Endothelial cell of umbilical vein (primary cell): ENCODE measurements around the gene ATXN1L. TPM values are rescaled to one million over a fixed set of nuclear protein-coding genes. Genes with fewer than 3 reads are reported as not detected.

Experiments used
- BruUV-seq: library from RNA; stranded (reverse); fragments of 400-500 nt; replicated peaks from 2 replicates; lab custom pipeline; 2021; lab: Mats Ljungman, UMichigan
- CTCF ChIA-PET: fragments of 300-600, 350-600 bp; sonication (Branson Sonifier 250); formaldehyde crosslinking; loops from one replicate; lab custom pipeline; 2021; ENCODE audit warnings: antibody characterized with exemption, inconsistent platforms; lab: Charles Lee
- POLR2A ChIA-PET: fragments of 300-600, 350-600 bp; sonication (Branson Sonifier 250); formaldehyde crosslinking; loops from one replicate; lab custom pipeline; 2021; ENCODE audit warnings: antibody characterized with exemption, inconsistent platforms; lab: Charles Lee
- DNase-seq: peaks from one replicate; pipeline ENCODE4 v3.0.0-alpha.2; 2011; ENCODE audit warnings: low read depth, low spot score
- FAIRE-seq: peaks from 2 replicates; lab custom pipeline; 2011; peaks lifted over from hg19 to GRCh38; lab: Jason Lieb, UNC
- H2AFZ ChIP-seq: 2 replicates; pipeline ENCODE4 v1.6.0; 2012; ENCODE audit warnings: low read depth, low read length, control low read depth, inconsistent platforms
- H3K27ac ChIP-seq: 2 replicates; pipeline ENCODE4 v1.5.1; 2011; ENCODE audit warnings: low read depth, mild to moderate bottlenecking, control low read depth, low read length, moderate library complexity; ENCODE audit not compliant: insufficient read depth
- H3K27me3 ChIP-seq, 2 experiments: 2 replicates each; pipeline versions ENCODE4 v1.6.0 to v1.6.1; 2011; ENCODE audit warnings: low read length in 2 of 2, mixed read lengths in 1 of 2; ENCODE audit not compliant: control insufficient read depth in 2 of 2, insufficient read depth in 2 of 2
- H3K36me3 ChIP-seq, 2 experiments: 2 replicates in 1 of 2; 3 replicates in 1 of 2; pipeline ENCODE4 v1.5.1; 2011; ENCODE audit warnings: low read length in 2 of 2, mild to moderate bottlenecking in 1 of 2, moderate library complexity in 1 of 2; ENCODE audit not compliant: control insufficient read depth in 2 of 2, insufficient read depth in 2 of 2; ENCODE audit errors: extremely low read depth in 1 of 2
- H3K4me1 ChIP-seq: 3 replicates; pipeline ENCODE4 v1.5.1; 2011; ENCODE audit warnings: mild to moderate bottlenecking, low read length; ENCODE audit not compliant: control insufficient read depth, insufficient read depth; ENCODE audit errors: extremely low read depth
- H3K4me2 ChIP-seq: 2 replicates; pipeline ENCODE4 v1.6.1; 2011; ENCODE audit warnings: low read length, control low read depth, mixed read lengths; ENCODE audit not compliant: insufficient read depth
- H3K4me3 ChIP-seq, 3 experiments: fragments of 200-600 bp in 1 of 3; sonication (generic), shearing (Covaris generic) in 1 of 3; replicated peaks in 1 of 3; 2 replicates each; pipeline ENCODE4 v1.5.1; 2011 to 2016; ENCODE audit warnings: control low read depth in 3 of 3, low read length in 3 of 3, mild to moderate bottlenecking in 2 of 3, inconsistent platforms in 1 of 3, low read depth in 1 of 3, moderate library complexity in 1 of 3; ENCODE audit not compliant: insufficient read depth in 1 of 3
- H3K79me2 ChIP-seq: 2 replicates; pipeline ENCODE4 v1.6.0; 2012; ENCODE audit warnings: low read length, inconsistent platforms; ENCODE audit not compliant: control insufficient read depth, insufficient read depth
- H3K9ac ChIP-seq: replicated peaks from 2 replicates; pipeline ENCODE3; 2011; ENCODE audit warnings: low read length, control low read depth; ENCODE audit not compliant: insufficient read depth; ENCODE audit errors: extremely low read depth
- H3K9me1 ChIP-seq: replicated peaks from 3 replicates; pipeline ENCODE4 v1.6.0; 2011; ENCODE audit warnings: mild to moderate bottlenecking, low read length; ENCODE audit not compliant: control insufficient read depth, insufficient read depth; ENCODE audit errors: extremely low read depth
- H3K9me3 ChIP-seq: replicated peaks from 2 replicates; pipeline ENCODE4 v1.5.1; 2012; ENCODE audit warnings: low read length, inconsistent platforms; ENCODE audit not compliant: control insufficient read depth, insufficient read depth
- H4K20me1 ChIP-seq: replicated peaks from 2 replicates; pipeline ENCODE3; 2011; ENCODE audit warnings: mild to moderate bottlenecking, low read length; ENCODE audit not compliant: control insufficient read depth, insufficient read depth; ENCODE audit errors: extremely low read depth
- EZH2 ChIP-seq: IDR thresholded peaks from 2 replicates; pipeline ENCODE4 v1.6.1; 2012; ENCODE audit warnings: borderline replicate concordance, low read depth, mild to moderate bottlenecking, moderate library complexity, low read length, inconsistent platforms; ENCODE audit not compliant: severe bottlenecking
- FOS ChIP-seq: IDR thresholded peaks from 2 replicates; pipeline ENCODE4 v1.6.1; 2011; ENCODE audit warnings: mild to moderate bottlenecking, low read length, moderate library complexity, borderline replicate concordance; ENCODE audit not compliant: insufficient read depth
- GATA2 ChIP-seq: IDR thresholded peaks from 2 replicates; pipeline ENCODE4 v1.7.0; 2011; ENCODE audit warnings: low read depth, mild to moderate bottlenecking, moderate library complexity, mixed read lengths, low read length; ENCODE audit not compliant: insufficient read length, insufficient read depth
- JUN ChIP-seq: IDR thresholded peaks from 2 replicates; pipeline ENCODE4 v1.6.1; 2011; ENCODE audit warnings: borderline replicate concordance, low read depth; ENCODE audit not compliant: insufficient read length, insufficient read depth
- MAX ChIP-seq: IDR thresholded peaks from 2 replicates; pipeline ENCODE4 v1.6.1; 2011; ENCODE audit not compliant: insufficient read depth, insufficient read length
- MYC ChIP-seq: IDR thresholded peaks from one replicate; pipeline ENCODE4 v1.6.1; 2011; ENCODE audit warnings: mild to moderate bottlenecking, low read depth, low read length
- POLR2A ChIP-seq: IDR thresholded peaks from 2 replicates; pipeline ENCODE4 v1.6.1; 2012; ENCODE audit warnings: low read depth, mild to moderate bottlenecking, control low read depth, low read length
- POLR2AphosphoS5 ChIP-seq: IDR thresholded peaks from 2 replicates; pipeline ENCODE4 v1.6.1; 2012; ENCODE audit warnings: low read depth, mild to moderate bottlenecking, control low read depth, low read length, moderate library complexity; ENCODE audit not compliant: insufficient read depth
- dilution Hi-C: fragments of 300-500 bp; cut with MboI; formaldehyde crosslinking; loops from one replicate; pipeline ENCODE4 v1.15.0; 2019; ENCODE audit warnings: low sequenced_read_pairs; ENCODE audit not compliant: extremely low pct_ligation_motif_present
- intact Hi-C: fragments of 100-400 bp; cut with micrococcal nuclease; formaldehyde crosslinking; loops from one replicate; pipeline ENCODE4 v1.10.0; 2022
- polyA plus RNA-seq, 4 experiments: library from polyadenylated mRNA; depleted of rRNA in 3 of 4; stranded (reverse) in 3 of 4; unstranded in 1 of 4; fragments of >200 nt; gene quantifications; 2 replicates each; pipeline versions ENCODE4 v1.2.1 to v1.2.3, GENCODE V29; 2011 to 2012; ENCODE audit warnings: missing spikeins in 1 of 4
- total RNA-seq: library from RNA; stranded (reverse); gene quantifications from 2 replicates; pipeline ENCODE4 v1.2.3, GENCODE V29; 2021
- TF ChIP-seq, protein P1 (sequence below), 2 donors: IDR thresholded peaks; 1 replicate in 1 of 2; 2 replicates in 1 of 2; pipeline ENCODE4 v1.5.1; 2011; ENCODE audit warnings: low read length in 2 of 2, mild to moderate bottlenecking in 2 of 2, moderate library complexity in 2 of 2, control low read depth in 1 of 2, inconsistent platforms in 1 of 2, low read depth in 1 of 2; ENCODE audit not compliant: insufficient read depth in 1 of 2; ENCODE audit errors: extremely low read depth in 1 of 2

The ATXN1L gene
- total and polyA plus RNA-seq, 2 donors (not counting 3 experiments of a cell fraction or from before 2014, with no cell fraction given): 15.6 to 23.9 TPM

DNA sequence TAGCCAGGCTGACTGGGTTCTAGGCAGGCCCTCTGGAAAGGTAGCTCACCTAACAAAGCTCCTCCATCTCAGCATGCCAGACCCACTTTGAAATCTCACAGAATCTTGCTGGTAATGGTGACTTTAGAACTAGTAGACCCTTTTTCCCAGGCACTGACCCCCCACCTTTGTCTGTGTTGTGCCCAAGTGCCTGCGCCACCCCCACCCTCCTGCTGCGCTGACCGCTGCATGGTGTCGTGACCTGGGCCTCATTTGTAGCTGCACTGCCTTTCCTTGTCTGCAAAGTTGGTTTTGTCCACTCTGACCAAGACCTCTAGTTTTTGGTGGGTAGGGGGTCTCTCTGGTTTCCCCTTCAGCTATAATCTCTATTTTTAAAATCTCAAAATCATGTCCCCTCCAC is 6.8 kb downstream of the ATXN1L start:
- intact Hi-C loops: no loop called here
- no peak for DNase-seq
- POLR2A ChIA-PET: no interaction called here
- no peaks in the 10 kb centered on the region for H3K9me1 ChIP-seq
- FAIRE-seq: no peak
- H3K4me3 ChIP-seq: no peak overlapping the region
- BruUV-seq: no TSS peak
- H3K36me3 ChIP-seq: peaks cover 18 to 28% of the 10 kb centered on the region in 2 experiments
- no peak overlapping the region for H2AFZ ChIP-seq
- H3K4me2 ChIP-seq: no peak overlapping the region
- no peak for TF ChIP-seq GATA2
- TF ChIP-seq POLR2AphosphoS5: no peak
- no peak for TF ChIP-seq EZH2
- no peak for TF ChIP-seq FOS
- TF ChIP-seq, protein P1, sequence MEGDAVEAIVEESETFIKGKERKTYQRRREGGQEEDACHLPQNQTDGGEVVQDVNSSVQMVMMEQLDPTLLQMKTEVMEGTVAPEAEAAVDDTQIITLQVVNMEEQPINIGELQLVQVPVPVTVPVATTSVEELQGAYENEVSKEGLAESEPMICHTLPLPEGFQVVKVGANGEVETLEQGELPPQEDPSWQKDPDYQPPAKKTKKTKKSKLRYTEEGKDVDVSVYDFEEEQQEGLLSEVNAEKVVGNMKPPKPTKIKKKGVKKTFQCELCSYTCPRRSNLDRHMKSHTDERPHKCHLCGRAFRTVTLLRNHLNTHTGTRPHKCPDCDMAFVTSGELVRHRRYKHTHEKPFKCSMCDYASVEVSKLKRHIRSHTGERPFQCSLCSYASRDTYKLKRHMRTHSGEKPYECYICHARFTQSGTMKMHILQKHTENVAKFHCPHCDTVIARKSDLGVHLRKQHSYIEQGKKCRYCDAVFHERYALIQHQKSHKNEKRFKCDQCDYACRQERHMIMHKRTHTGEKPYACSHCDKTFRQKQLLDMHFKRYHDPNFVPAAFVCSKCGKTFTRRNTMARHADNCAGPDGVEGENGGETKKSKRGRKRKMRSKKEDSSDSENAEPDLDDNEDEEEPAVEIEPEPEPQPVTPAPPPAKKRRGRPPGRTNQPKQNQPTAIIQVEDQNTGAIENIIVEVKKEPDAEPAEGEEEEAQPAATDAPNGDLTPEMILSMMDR (IDR thresholded peaks at IDR 0.05; ENCODE audit: extremely low read depth in 1 of 2, insufficient read depth in 1 of 2, low read depth in 1 of 2, low read length in 2 of 2): no peak
- no peak for TF ChIP-seq JUN
- no peak for TF ChIP-seq MYC
- no peak for TF ChIP-seq POLR2A
- TF ChIP-seq MAX: no peak
- dilution Hi-C loops: no loop called here
- peaks cover 18% of the 10 kb centered on the region for H3K79me2 ChIP-seq
- no peaks in the 10 kb centered on the region for H3K9me3 ChIP-seq
- no peak overlapping the region for H3K9ac ChIP-seq
- no peak overlapping the region for H3K27ac ChIP-seq
- no peaks in the 10 kb centered on the region for H4K20me1 ChIP-seq
- no peaks in the 10 kb centered on the region for H3K27me3 ChIP-seq
- CTCF ChIA-PET: interaction anchor here (2.4 kb wide), 1 partner anchor 31 kb away, joined by 11 read pairs; the partner anchor contains the start of gene ZNF821
- H3K4me1 ChIP-seq: no peaks in the 10 kb centered on the region
